HG03571 (cell line): ENCODE measurements around the gene OR8B4.
"Not testable (repeated sequence)": the region's sequence is repeated elsewhere in the genome, so short reads cannot be mapped to it uniquely, and the experiment has no call there.

Source experiments
- ATAC-seq: cut with Tn5 transposase; IDR thresholded peaks from one replicate; pipeline ENCODE4 v1.9.1; 2021; ENCODE audit not compliant: unreplicated experiment

Gene OR8B4

GRCh38 chr11:124424384-124424921 is at the start of gene OR8B4:
Gene OR8B4 (minus strand): TSS chr11:124424871. CDS start chr11:124424871, 0 bp downstream.
- ATAC-seq, result no peak

- no peak for ATAC-seq
These were observed 49.4 kb upstream of the OR8B4 start for GRCh38 chr11:124474079-124474478.

GRCh38 chr11:124473476-124473875 is 48.8 kb upstream of the OR8B4 start:
- ATAC-seq, result no peak

- no peak for ATAC-seq
These were observed 46.0 kb upstream of the OR8B4 start for GRCh38 chr11:124470561-124471227.

- ATAC-seq, result no peak
These were observed 42.8 kb upstream of the OR8B4 start for GRCh38 chr11:124467381-124467927.

GRCh38 chr11:124465368-124465767 is 40.7 kb upstream of the OR8B4 start:
- ATAC-seq, result no peak

GRCh38 chr11:124463990-124464389 is 39.3 kb upstream of the OR8B4 start:
- no peak for ATAC-seq

GRCh38 chr11:124463324-124463723 is 38.7 kb upstream of the OR8B4 start:
- ATAC-seq, result no peak

GRCh38 chr11:124460459-124460858 is 35.8 kb upstream of the OR8B4 start:
- no peak for ATAC-seq

- not testable (repeated sequence) for ATAC-seq
These were observed 34.7 kb upstream of the OR8B4 start for GRCh38 chr11:124459379-124459778.

GRCh38 chr11:124454552-124454951 is 29.9 kb upstream of the OR8B4 start:
- ATAC-seq, result no peak

- ATAC-seq, result no peak
These were observed 22.2 kb upstream of the OR8B4 start for GRCh38 chr11:124446916-124447315.

GRCh38 chr11:124445646-124446150 is 21.0 kb upstream of the OR8B4 start, which contains the start of gene OR8B8:
Gene OR8B8 (minus strand): TSS chr11:124445696. CDS start chr11:124441085, 4,611 bp downstream.
- no peak for ATAC-seq

GRCh38 chr11:124442847-124443246 is 18.2 kb upstream of the OR8B4 start:
- ATAC-seq, result no peak

- no peak for ATAC-seq
These were observed 17.8 kb upstream of the OR8B4 start for GRCh38 chr11:124442442-124442841.

- ATAC-seq, result no peak
These were observed 16.8 kb upstream of the OR8B4 start for GRCh38 chr11:124441519-124441918.

GRCh38 chr11:124441081-124441480 is 16.4 kb upstream of the OR8B4 start:
- no peak for ATAC-seq

- ATAC-seq, result no peak
These were observed 15.9 kb upstream of the OR8B4 start for GRCh38 chr11:124440608-124441007.

GRCh38 chr11:124434699-124435098 is 10.0 kb upstream of the OR8B4 start:
- no peak for ATAC-seq

- no peak for ATAC-seq
These were observed 4.9 kb upstream of the OR8B4 start for GRCh38 chr11:124429599-124429998.

- no peak for ATAC-seq
These were observed 3.6 kb downstream of the OR8B4 start for GRCh38 chr11:124421043-124421442.

- ATAC-seq, result no peak
These were observed 9.2 kb downstream of the OR8B4 start for GRCh38 chr11:124415356-124415923.
